HCT116 (cell line): ENCODE measurements around the gene SNX10. TPM values are rescaled to one million over a fixed set of nuclear protein-coding genes. Genes with fewer than 3 reads are reported as not detected.

ENCODE experiments used
- ATAC-seq: fragments of 200-7000 bp; cut with Tn5 transposase; 2 replicates; pipeline ENCODE4 v1.9.1; 2020; ENCODE audit warnings: mild to moderate bottlenecking, moderate library complexity
- BruUV-seq: library from RNA; stranded (reverse); fragments of 400-500 nt; replicated peaks from 2 replicates; lab custom pipeline; 2021; lab: Mats Ljungman, UMichigan
- CTCF ChIA-PET: fragments of 300-600 bp; sonication (Branson Sonifier 250); formaldehyde crosslinking; loops from one replicate; lab custom pipeline; 2021; ENCODE audit warnings: antibody characterized with exemption; lab: Charles Lee
- POLR2A ChIA-PET: fragments of 300-600, 350-600 bp; sonication (Branson Sonifier 250); formaldehyde crosslinking; loops from one replicate; lab custom pipeline; 2021; ENCODE audit warnings: antibody characterized with exemption; lab: Charles Lee
- RAD21 ChIA-PET, 2 experiments: fragments of 300-600 bp; sonication (Branson Sonifier 250); formaldehyde crosslinking; loops; one replicate each; lab custom pipeline; 2023; ENCODE audit warnings: low total read pairs in 2 of 2; ENCODE audit not compliant: uncharacterized antibody in 2 of 2, unreplicated experiment in 2 of 2, low non-redundant PET in 1 of 2; lab: Charles Lee
- DNase-seq: peaks from one replicate; pipeline ENCODE4 v3.0.0-alpha.2; 2010; ENCODE audit warnings: low read depth, low spot score
- H2AFZ ChIP-seq: fragments of 200-600 bp; shearing (Covaris generic), sonication (generic); 2 replicates; pipeline ENCODE4 v1.6.1; 2017; ENCODE audit warnings: low read depth, mixed run types, mixed read lengths, antibody characterized with exemption, low read length; ENCODE audit not compliant: poor library complexity, severe bottlenecking
- H3K27ac ChIP-seq: 2 replicates; pipeline ENCODE4 v1.5.1; 2012; ENCODE audit warnings: low read depth, low read length
- H3K27me3 ChIP-seq: fragments of 200-600 bp; sonication (generic); 2 replicates; pipeline ENCODE4 v1.6.1; 2016; ENCODE audit warnings: mixed run types, low read length, mixed read lengths; ENCODE audit not compliant: insufficient read depth
- H3K36me3 ChIP-seq, 2 experiments: fragments of 200-500 bp in 1 of 2; fragments of 200-600 bp in 1 of 2; sonication (Bioruptor generic) in 1 of 2; sonication (generic) in 1 of 2; 2 replicates each; pipeline versions ENCODE4 v1.5.1 to v1.6.1; 2014 to 2016; ENCODE audit warnings: low read length in 2 of 2, inconsistent platforms in 1 of 2, mixed read lengths in 1 of 2, mixed run types in 1 of 2; ENCODE audit not compliant: insufficient read depth in 2 of 2, control insufficient read depth in 1 of 2
- H3K4me1 ChIP-seq, 2 experiments: fragments of 200-600 bp in 1 of 2; sonication (generic) in 1 of 2; 2 replicates each; pipeline versions ENCODE4 v1.5.1 to v1.6.1; 2012 to 2017; ENCODE audit warnings: low read length in 2 of 2, inconsistent platforms in 1 of 2, mild to moderate bottlenecking in 1 of 2, mixed read lengths in 1 of 2, mixed run types in 1 of 2, moderate library complexity in 1 of 2; ENCODE audit not compliant: insufficient read depth in 2 of 2, control insufficient read depth in 1 of 2
- H3K4me2 ChIP-seq: fragments of 200-600 bp; sonication (generic); 2 replicates; pipeline ENCODE4 v1.6.1; 2017; ENCODE audit warnings: mixed run types, low read length, mixed read lengths
- H3K4me3 ChIP-seq, 2 experiments: fragments of 200-600 bp in 1 of 2; sonication (generic) in 1 of 2; replicated peaks in 1 of 2; 2 replicates each; pipeline ENCODE4 v1.5.1; 2011 to 2016; ENCODE audit warnings: low read length in 2 of 2, control low read depth in 1 of 2, low read depth in 1 of 2, mild to moderate bottlenecking in 1 of 2, mixed read lengths in 1 of 2, mixed run types in 1 of 2
- H3K79me2 ChIP-seq: fragments of 200-600 bp; sonication (generic); 2 replicates; pipeline ENCODE4 v1.6.1; 2017; ENCODE audit warnings: mild to moderate bottlenecking, mixed run types, low read length, moderate library complexity, mixed read lengths; ENCODE audit not compliant: insufficient read depth
- H3K9ac ChIP-seq: fragments of 200-600 bp; sonication (generic); 2 replicates; pipeline ENCODE4 v1.6.1; 2016; ENCODE audit warnings: low read length, mixed read lengths
- H3K9me2 ChIP-seq: fragments of 200-600 bp; sonication (generic), shearing (Covaris generic); 2 replicates; pipeline ENCODE4 v1.6.1; 2017; ENCODE audit warnings: mixed run types, mild to moderate bottlenecking, moderate library complexity; ENCODE audit not compliant: insufficient read depth
- H3K9me3 ChIP-seq, 2 experiments: fragments of 200-500 bp in 1 of 2; fragments of 200-600 bp in 1 of 2; sonication (Bioruptor generic) in 1 of 2; sonication (generic) in 1 of 2; 2 replicates each; pipeline ENCODE4 v1.6.1; 2014 to 2017; ENCODE audit warnings: low read length in 2 of 2, mixed read lengths in 2 of 2, inconsistent platforms in 1 of 2, low read depth in 1 of 2, mild to moderate bottlenecking in 1 of 2, mixed run types in 1 of 2, moderate library complexity in 1 of 2; ENCODE audit not compliant: control insufficient read depth in 1 of 2, insufficient read depth in 1 of 2
- H4K20me1 ChIP-seq: fragments of 200-600 bp; sonication (generic), shearing (Covaris generic); 2 replicates; pipeline ENCODE4 v1.6.1; 2017; ENCODE audit warnings: mixed run types, mild to moderate bottlenecking, moderate library complexity; ENCODE audit not compliant: insufficient read depth
- ATF3 ChIP-seq: IDR thresholded peaks from 2 replicates; pipeline ENCODE4 v1.6.1; 2012
- CEBPB ChIP-seq: IDR thresholded peaks from 2 replicates; pipeline ENCODE4 v1.6.1; 2012; ENCODE audit warnings: low read depth
- EGR1 ChIP-seq: IDR thresholded peaks from 2 replicates; pipeline ENCODE4 v1.6.1; 2012; ENCODE audit warnings: low read depth
- ELF1 ChIP-seq: IDR thresholded peaks from 2 replicates; pipeline ENCODE4 v1.6.1; 2012; ENCODE audit warnings: low read depth, borderline replicate concordance
- EZH2phosphoT487 ChIP-seq: fragments of 200-600 bp; IDR thresholded peaks from 2 replicates; pipeline ENCODE4 v1.6.1; 2018; ENCODE audit warnings: antibody characterized with exemption, borderline replicate concordance
- FOSL1 ChIP-seq: IDR thresholded peaks from 2 replicates; pipeline ENCODE4 v1.6.1; 2012; ENCODE audit warnings: low read depth
- MAX ChIP-seq: IDR thresholded peaks from 2 replicates; pipeline ENCODE4 v1.6.1; 2012
- POLR2AphosphoS5 ChIP-seq: IDR thresholded peaks from 2 replicates; pipeline ENCODE4 v1.6.1; 2011; ENCODE audit warnings: mild to moderate bottlenecking, low read depth, low read length, moderate library complexity
- REST ChIP-seq: IDR thresholded peaks from 2 replicates; pipeline ENCODE4 v1.6.1; 2012; ENCODE audit warnings: low read depth
- SIN3A ChIP-seq: IDR thresholded peaks from 2 replicates; pipeline ENCODE4 v1.6.1; 2012; ENCODE audit warnings: low read depth
- SRF ChIP-seq: IDR thresholded peaks from 2 replicates; pipeline ENCODE4 v1.6.1; 2012; ENCODE audit warnings: low read depth
- YY1 ChIP-seq: IDR thresholded peaks from 2 replicates; pipeline ENCODE4 v1.6.1; 2011; ENCODE audit warnings: low read length, low read depth, moderate library complexity, mild to moderate bottlenecking; ENCODE audit not compliant: insufficient replicate concordance; ENCODE audit errors: extremely low read depth
- ZFX ChIP-seq: fragments of 450-650 bp; IDR thresholded peaks from 2 replicates; pipeline ENCODE4 v1.6.1; 2017
- intact Hi-C: fragments of 100-400 bp; cut with micrococcal nuclease; formaldehyde crosslinking; loops from 2 replicates; pipeline ENCODE4 v1.10.0; 2022
- total RNA-seq: library from RNA; stranded (reverse); gene quantifications from one replicate; pipeline ENCODE4 v1.2.1, GENCODE V29; 2021; ENCODE audit not compliant: unreplicated experiment

The SNX10 gene
- total RNA-seq, 1 experiment from 2014 or later = 26.9 TPM

GRCh38 chr7:26363465-26363864 lies 71.8 kb downstream of the SNX10 start:
- Histone ChIP-seq H4K20me1 (no peaks in the 10 kb centered on the region), H3K4me1 (no peaks in the 10 kb centered on the region), H3K27me3 (no peaks in the 10 kb centered on the region), H2AFZ (no peak overlapping the region), H3K9me3 (no peaks in the 10 kb centered on the region), H3K9ac (no peak overlapping the region), H3K4me2 (no peak overlapping the region), H3K36me3 (0 out of 4 replicates have a peak, but pooled peaks cover 0 to 2% of the 10 kb centered on the region in 2 experiments), H3K4me3 (no peak overlapping the region), H3K27ac (no peak overlapping the region), H3K79me2 (no peaks in the 10 kb centered on the region), H3K9me2 (no peaks in the 10 kb centered on the region)
- TF ChIP-seq FOSL1 (no peak), MAX (no peak), EGR1 (no peak), ZFX (no peak), SIN3A (no peak), POLR2AphosphoS5 (no peak), EZH2phosphoT487 (no peak), CEBPB (no peak), SRF (no peak), ATF3 (no peak), YY1 (no peak), ELF1 (no peak), REST (no peak)
- RAD21 ChIA-PET = no interaction called here
- ATAC-seq (no peak), DNase-seq (no peak)
- no TSS peak for BruUV-seq
- POLR2A ChIA-PET = no interaction called here
- intact Hi-C loops = loop anchor here (5.0 kb wide), 1 partner anchor 286 kb away; no protein-coding TSS in a partner anchor
- CTCF ChIA-PET = interaction anchor here (4.8 kb wide), 1 partner anchor 469 kb away, joined by 94 read pairs; no protein-coding TSS in a partner anchor
